ENCODE measurements around the gene ATOSB. TPM values are rescaled to one million over a fixed set of nuclear protein-coding genes. Genes with fewer than 3 reads are reported as not detected.

Gene ATOSB
- total RNA-seq, 1 donor from 2014 or later: 12.2 TPM

DNA sequence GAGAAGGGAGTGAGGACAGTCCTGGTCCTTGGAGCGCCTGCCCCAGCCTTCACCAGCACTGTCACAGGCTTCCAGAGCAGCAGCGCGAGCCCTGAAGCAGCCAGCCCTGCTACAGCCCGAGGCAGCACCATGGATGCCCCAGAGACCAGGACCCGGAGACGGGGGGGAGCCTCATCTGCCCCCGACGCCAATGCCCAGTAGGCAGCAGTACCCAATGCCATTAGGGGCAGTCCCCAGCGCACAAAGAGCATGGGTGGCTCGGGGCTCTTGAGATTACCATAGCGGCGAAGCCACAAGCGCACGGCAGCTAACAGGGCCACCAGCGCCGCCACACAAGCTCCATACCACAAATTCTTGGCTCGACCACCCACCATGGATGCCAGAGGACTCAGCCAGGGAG lies 24.1 kb downstream of the ATOSB start:
- DNase-seq (ENCODE audit: low spot score in 2 of 2) (no peak), FAIRE-seq (no peak)

DNA sequence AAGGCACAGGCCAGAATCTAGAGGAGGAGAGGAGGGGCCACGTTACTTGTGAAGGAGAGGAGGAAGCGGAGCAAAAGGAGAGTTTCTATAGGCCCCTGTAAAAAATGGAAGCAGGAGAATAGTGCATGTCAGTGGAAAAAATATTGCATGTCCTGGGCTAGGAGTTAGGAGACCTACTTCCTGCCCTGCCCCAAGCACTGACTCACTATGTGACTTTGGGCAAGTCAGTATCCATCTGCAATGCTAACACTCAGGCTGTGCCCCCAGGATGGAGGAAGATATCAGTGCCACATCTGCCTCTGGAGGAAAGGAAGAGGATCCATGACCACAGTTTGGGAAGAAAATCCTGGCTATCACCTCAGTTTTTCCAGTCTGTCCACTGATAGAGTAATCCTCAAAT lies 26.2 kb downstream of the ATOSB start:
- FAIRE-seq: no peak
- DNase-seq (ENCODE audit: low spot score in 2 of 2): no peak

DNA sequence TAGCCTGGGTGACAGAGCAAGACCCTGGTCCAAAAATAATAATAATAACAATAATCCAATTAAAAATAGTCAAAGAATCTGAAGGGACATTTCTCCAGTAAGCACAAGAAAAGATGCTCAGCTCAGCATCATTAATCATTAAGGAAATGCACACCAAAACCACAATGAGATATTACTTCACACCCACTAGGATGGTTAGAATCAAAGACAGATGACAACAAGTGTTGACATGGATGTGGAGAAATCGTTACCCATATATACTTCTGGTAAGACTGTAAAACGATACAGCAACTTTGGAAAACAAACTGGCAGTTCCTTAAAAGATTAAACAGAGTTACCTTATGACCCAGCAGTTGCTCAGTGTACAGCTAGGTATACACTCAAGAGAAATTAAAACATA lies 30.6 kb downstream of the ATOSB start:
- DNase-seq (ENCODE audit: low spot score in 2 of 2) (no peak), FAIRE-seq (no peak)

DNA sequence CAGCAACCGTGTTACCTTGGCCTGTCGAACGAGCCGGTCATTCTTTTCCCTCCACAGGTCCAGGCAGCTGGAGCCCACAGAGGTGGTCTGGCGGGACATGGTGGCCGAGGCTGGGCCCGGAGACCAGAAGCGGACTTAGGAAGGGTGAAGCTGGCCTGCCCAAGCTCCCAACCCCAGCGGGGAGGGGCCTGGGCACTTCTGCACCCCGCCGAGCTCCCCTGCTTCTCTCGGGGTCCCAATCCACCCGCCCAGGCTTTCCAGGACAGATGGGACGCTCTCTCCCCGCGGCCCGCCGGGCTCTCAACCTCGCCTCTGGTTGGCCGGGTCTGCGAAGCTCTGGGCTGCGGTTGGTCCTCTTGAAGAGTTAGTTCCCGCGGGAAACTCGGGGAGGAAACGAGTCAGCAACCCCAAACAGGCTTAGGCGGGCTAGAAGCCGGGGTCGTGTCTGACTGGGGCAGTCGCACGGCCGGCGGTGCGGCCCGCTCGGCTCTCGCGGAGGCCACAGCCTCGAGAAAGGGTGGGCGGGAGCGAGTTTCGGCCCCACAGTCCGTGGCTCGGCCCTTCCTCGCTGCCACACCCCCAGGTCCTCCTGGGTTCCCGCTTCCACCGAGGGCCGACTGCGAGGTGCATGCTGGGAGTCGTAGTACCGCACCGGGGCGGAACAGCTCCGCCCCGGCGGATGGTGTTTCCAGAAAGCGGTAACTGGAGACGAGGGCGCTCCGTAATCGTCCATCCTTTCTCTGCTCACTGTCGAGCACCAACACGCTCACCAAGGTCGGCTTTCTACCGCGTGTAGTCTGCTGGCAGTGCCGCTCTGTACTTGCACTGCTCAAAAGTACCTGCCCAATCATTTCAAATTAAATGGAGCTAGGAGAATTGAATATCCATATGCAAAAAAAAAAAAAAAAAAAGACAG lies 36.0 kb downstream of the ATOSB start, which contains the start of gene FANCG:
Gene FANCG, minus strand, starts transcription at position 517 of the 916 bp plus-strand sequence. Its CDS starts 418 bp downstream, at position 99.
- DNase-seq (ENCODE audit: low spot score in 2 of 2) (peak; percentile 80 to 88), FAIRE-seq (no peak)

DNA sequence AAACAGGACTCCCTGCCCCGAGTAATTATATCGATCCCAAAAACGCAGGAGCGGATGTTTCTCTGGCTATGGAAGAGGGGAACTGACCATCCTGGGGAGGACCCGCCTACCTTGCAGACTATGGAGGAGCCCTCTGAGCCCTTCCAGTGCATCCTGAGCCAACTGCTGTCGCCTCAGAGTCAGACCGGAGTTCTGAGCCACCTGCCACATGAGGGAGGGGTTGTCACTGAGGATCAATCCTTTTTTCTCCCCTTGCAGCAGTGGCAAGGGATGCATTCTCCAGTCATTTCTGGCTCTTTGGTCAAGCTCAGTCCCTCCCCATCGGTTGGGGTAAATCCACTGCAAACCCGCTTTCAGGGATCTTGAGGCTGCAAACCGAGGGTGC lies 36.6 kb downstream of the ATOSB start:
- FAIRE-seq (no peak), DNase-seq (ENCODE audit: low spot score in 2 of 2) (no peak)

DNA sequence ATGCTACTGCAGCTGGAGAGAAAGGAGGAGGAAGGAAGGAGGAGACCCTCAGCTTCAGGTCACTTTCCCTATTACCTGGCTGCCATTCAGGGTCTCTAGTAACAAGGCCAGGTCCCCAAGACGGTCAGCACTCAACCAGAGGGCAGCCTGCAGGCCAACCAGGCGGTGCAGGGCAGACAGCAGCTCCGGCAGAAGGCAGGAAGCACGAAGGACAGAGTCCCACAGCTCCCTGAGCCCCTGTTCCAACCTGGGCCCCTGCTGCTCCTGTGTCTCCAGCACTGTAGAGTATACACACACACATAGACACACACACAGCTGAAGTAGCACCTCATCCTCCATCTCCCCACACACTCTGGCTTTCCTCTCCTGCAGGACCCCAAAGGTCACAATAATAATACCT lies 37.6 kb downstream of the ATOSB start:
- DNase-seq (ENCODE audit: low spot score in 2 of 2): no peak
- no peak for FAIRE-seq

DNA sequence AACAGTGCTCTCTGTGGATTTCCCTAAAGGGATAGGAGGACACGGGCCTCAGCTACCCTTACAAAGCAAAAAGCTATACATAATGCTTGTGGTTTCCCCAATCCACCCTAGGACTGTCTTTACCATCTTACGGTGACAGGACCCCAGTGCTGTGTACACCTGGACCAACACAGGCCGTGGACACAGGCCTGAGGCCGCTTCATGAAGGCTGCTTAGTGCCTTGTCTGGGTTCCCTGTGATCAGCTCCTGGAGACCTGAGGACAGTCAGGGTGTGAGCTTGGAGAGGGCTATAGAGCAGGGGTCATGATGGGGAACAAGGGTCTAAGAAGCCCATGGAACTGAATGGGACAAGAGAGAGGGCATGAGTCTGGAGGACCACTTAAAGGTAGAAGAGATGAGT lies 38.8 kb downstream of the ATOSB start:
- DNase-seq (ENCODE audit: low spot score in 2 of 2): no peak
- FAIRE-seq: no peak

DNA sequence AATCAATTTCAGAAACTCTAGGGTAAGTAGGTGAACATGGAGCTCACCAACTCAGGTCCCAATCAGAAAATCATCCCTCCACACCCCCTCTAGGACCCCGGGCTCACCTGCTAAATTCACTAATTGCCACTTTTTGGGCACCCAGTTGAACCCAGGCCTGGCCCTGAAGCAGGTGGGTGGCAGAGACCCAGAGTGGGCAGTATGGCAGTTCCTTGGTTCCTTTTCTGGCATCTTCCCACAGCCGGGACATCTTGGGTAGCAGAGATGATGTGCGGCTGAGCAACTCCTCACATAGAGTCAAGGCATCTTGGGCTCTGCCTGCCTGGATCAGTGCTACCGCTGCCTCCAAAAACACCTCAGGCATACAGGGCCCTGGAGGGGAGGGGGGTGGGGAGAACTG lies 40.3 kb downstream of the ATOSB start:
- no peak for FAIRE-seq

DNA sequence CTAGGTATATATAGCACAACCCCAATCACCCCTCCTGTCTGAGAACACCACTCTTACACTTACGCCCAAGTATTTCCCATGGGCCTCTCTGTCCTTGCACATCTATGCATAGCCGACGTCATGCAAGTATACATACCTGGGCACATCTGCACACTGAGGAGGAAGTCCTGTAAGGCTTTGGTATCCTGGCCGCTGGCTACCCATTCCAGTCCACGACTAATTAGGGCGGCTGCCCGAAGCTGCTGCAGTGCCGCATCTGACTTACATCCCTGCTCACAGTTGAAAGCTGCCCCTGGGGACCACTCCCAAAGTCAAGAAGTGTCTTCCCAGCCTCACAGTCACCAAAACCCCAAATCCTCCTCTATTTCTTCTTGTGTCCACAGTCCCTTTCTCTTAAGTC lies 40.9 kb downstream of the ATOSB start:
- no peak for FAIRE-seq
- DNase-seq (ENCODE audit: low spot score in 2 of 2): no peak

More for the DNA sequence above, 40.3 kb downstream of the ATOSB start:
- no peak for DNase-seq (ENCODE audit: low spot score in 2 of 2)

DNA sequence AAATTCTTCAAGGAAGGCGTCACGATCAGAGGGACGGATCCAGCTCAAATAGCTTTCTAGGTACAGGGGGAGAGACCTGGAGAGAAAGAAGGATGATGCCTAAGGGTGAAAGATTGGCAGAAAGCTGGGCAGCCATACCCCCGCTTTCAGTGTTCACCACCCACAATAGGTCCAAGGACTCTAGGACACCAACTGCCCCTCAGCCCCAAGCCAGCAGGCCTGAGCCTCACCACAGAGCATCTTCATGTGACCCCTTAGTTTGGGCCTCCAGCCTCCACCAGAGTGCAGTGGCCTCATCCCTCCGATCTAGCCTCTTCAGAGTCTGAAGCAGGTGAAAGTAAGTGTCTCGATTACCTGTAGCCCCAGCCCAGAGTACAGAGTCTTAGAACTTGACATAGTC lies 41.5 kb downstream of the ATOSB start:
- DNase-seq (ENCODE audit: low spot score in 2 of 2) (no peak), FAIRE-seq (no peak)

DNA sequence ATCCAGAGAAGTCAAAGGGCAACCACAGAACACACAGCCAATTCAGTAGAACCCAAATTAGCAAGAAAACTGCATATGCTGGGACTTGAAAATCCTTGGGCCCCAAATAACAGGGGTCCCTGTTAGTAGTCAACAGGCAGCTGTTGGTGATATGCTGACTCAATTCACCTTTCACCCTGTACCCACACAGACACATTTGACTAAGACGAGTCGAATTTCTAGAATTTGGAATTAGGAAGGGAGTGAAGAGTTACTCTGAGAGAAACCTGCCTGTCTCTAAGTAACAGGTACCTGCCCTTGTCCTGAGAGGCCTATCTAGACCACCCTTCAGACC lies 42.4 kb downstream of the ATOSB start:
- FAIRE-seq (no peak), DNase-seq (ENCODE audit: low spot score in 2 of 2) (no peak)

DNA sequence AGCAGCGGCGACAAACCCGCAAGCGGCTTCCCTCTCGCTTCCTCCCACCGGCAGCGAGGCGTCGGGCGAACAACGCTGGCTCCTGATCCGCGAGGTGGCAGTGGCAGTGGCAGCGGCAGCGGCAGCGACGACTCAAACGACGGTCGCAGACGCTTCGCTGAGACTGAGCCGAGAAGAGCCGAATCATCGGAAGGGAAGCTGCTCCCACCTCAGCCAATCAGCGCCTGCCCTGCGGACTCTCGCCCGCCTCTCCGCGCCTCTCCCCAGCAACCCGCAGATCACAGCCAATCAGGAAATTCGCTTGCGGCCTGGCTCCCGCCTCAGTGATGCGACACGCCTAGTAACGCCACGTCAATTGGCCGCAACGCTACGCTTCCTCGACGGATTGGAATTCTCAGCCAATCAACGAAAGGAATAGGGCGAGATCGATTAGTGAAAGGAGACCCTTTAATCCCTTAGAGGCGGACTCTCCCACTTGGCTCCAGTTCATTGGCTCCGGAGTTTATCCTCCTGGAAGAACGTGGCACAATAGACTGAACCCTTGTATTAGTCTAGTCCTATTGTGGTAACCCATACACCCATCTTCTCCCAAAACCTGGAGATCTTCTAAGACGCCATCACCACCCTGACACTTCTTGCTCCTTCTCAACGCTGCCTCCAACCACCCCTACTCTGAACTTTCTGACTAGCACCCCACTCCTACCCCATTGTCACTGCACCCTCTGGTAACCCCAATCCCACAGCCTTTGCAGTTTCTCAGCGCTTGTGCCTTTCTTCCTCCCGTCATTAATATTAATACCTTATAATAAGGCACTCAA lies 43.0 kb downstream of the ATOSB start, which contains the start of gene VCP:
Gene VCP, minus strand, starts transcription at position 165 of the 818 bp plus-strand sequence. CDS start 272 bp downstream, outside the sequence.
- FAIRE-seq (peak; percentile 98), DNase-seq (ENCODE audit: low spot score in 2 of 2) (peak; percentile 99)

DNA sequence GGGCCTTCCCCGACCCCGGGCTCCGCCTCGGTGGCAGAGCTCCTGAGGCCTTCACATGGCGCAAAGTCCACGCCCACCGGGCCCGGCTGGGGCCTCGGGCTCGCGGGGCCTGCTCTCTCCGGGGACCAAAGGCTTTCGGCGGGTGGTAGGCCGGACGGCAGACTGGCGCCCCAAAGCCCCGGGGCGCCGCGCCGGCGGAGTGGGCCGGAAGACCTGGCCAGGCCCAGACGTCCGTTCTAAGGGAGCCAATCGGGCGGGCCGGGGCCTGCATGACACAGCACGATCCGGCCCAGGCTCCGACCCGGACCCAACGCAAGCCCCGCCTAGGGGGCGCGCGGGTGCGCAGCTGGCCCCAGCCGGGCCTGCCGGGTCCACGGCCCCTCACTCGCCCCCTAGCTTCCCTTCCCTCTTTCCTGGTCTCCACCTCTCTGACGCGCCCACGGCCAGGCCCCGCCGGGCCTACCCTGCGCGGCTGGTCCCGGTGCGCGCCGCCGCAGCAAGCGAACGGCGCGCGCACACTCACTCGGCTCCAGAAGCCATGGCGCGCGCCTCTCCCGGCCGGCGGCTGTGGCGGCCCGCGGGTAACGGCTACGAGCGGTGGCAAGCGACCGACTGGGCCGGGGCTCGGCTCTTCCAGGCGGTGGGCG lies 43.7 kb downstream of the ATOSB start:
- FAIRE-seq (no peak), DNase-seq (ENCODE audit: low spot score in 2 of 2) (peak; percentile 77 to 79)

DNA sequence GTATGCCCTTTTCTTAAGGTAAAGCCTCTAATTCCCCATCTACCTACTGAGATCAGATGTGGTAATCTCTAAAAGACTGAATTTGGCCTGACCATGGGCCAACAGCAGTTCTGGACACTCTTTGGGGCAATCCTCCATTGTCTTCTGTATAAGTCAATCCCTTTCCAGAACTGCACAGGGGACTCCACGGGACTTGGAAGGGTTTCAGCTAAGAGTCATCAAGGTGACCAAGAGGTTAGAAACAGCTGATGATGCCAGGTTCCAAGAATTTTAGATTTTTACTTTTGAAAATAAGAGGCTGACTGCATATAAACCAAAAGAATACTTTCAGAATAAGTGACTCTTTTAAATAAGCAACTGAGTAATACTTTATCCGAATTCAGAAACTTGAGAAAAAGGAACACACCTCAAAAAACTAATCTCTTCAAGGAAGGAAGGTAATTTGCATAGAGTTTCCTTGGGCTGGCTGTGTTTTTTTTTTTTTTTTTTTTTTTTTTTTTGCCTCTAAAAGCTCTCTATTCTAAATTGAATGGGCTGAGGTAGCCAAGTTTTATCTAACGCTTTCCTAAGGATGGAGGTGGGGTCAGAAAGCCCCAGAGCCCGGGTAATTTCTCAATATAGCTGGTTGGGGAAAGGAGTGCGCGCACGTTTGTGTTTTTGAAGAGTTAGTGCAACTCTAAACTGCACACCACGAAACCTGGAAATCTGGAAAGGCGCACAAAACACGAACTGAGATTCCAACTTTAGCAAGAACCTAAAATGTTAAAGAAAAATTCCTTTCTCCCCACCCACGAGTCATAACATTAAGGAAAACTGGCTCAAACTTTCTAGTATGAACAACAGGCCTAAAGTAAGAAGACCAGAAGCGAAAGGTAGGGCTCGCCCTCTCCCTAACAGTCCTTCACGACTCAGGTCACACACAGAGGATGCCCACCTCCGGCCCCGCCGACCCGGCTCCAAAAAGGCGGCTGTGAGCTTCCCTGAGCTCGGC lies 44.5 kb downstream of the ATOSB start:
- FAIRE-seq: no peak

DNA sequence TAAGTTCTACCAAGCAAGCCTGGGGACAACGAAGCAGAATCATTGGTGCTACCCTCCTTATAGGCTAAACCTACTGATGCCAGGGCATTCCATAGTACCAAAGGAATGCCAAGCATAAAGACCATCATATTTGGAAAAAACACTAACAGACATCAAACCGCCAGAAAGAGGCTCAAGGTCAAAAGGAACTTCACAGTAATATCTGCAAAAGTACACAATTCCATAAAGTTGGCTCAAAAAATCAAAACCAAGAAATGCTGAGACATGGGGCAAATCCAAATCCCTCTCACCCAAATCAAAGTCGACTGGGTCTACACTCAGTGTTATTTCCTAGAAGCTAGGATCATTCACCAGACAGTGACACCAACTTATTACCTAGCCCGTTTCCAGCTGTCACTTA lies 46.6 kb downstream of the ATOSB start:
- FAIRE-seq (no peak), DNase-seq (ENCODE audit: low spot score in 2 of 2) (no peak)

More for the DNA sequence above, 44.5 kb downstream of the ATOSB start:
- no peak for DNase-seq (ENCODE audit: low spot score in 2 of 2)

DNA sequence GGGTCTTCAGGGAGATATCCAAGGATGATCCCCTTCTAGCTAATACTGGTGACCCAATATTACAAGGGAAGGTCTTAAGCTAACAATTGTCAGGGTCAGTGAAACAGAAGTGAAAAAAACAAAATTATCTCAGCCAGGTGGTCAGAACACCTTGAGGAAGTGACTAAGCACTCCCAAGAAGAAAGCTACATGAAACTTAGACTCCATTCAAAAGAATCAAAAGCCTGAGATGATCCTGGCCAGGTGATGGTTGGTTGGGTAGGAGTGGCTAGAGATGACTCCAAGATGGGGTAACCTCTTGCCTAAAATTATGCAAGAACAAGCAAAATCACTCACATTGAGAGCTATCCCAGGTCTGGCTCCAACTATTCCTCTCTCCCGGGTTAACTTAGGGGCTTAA lies 48.6 kb downstream of the ATOSB start:
- FAIRE-seq (no peak), DNase-seq (ENCODE audit: low spot score in 2 of 2) (no peak)

DNA sequence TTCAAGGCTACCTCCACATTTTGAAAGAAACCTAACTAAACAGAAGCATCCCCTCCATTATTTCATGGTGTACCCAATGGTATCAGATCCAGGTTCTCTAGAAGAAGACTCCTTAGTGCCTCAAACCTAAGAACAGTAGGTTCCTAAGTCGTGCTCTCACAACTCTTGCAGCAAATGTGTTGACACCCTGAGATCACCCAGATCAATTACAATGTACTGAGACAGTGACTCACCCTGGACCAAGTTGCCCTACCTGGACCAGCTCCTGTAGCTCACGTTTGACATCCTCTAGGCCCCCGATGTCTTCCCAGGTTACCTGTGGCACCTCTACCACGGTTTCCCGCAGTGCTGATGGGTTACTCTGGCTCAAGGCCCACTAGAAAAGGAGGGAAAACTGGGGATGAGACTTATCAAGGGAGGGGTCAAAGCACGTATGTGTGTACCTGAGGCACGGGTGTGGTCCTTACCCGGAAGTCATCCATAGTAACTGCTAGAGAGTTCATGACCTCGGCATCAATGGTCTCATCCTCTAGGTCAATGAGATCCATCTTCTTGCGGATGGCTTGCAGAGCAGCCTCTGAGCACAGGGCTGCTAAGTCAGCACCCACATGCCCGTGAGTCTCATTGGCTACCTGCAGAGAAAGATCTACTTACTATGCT lies 55.0 kb downstream of the ATOSB start:
- DNase-seq (ENCODE audit: low spot score in 2 of 2) (no peak), FAIRE-seq (no peak)

DNA sequence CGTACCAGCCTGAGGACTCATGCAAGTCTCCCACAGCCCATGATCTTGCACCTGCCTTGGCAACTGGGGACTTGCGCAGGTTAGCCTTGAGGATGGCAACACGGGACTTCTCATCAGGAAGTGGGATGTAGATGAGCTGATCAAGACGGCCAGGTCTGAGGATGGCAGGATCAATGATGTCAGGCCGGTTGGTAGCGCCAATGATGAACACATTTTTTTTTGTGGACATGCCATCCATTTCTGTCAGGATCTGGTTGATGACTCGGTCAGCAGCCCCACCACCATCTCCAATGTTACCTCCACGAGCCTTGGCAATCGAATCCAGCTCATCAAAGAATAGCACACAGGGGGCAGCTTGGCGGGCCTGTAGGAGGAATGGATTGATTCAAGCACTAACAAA lies 56.2 kb downstream of the ATOSB start:
- DNase-seq (ENCODE audit: low spot score in 2 of 2) (no peak), FAIRE-seq (no peak)

DNA sequence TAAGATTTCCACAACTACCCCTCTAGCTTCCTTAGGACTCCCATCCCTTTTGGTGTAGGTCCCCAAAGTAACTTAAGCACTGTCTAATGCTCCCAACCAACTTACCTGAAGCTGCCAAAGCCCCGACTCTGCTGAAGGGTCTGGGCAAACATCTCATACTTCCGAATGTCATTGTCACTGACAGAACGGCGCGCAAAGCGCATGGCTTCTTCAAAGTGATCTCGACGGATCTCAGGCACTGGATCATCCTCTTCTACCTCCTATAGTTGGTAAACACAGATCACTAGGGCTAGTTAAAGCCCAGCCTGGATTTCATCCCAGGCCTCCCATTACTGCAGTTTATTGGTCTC lies 58.4 kb downstream of the ATOSB start:
- FAIRE-seq: no peak
- no peak for DNase-seq (ENCODE audit: low spot score in 2 of 2)

All from frontal cortex (tissue), 4 donors.